ENCODE measurements around the gene DYNLT4.

DNA sequence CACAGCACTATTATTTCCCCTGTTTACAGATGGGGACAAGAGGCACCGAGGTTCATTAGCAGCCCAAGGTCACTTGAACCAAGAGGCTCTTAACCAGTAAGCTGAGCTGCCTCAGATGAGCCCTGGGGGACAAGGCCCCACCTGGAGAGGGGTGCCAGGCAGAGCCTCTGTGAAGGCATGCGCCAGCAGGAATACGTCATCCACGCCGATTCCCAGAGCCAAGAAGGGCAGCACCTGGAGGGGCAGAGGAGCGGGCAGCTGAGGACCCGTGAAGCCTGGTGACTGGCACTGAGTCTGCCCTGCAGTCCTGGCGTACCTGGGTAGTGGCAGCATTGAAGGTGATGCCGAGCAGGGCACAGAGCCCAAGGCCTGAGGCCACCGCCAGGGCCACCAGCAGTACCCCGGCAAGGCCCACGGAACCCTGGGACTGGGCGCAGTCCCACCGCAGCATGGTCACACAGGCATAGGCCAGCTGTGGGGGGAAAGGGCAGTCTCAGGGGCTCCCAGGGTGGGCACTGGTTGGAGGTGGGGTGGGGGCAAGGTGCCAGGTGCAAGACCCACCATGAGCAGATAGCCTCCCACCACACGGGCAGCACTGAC is 21.8 kb upstream of the DYNLT4 start:
- TF ChIP-seq, protein P1, sequence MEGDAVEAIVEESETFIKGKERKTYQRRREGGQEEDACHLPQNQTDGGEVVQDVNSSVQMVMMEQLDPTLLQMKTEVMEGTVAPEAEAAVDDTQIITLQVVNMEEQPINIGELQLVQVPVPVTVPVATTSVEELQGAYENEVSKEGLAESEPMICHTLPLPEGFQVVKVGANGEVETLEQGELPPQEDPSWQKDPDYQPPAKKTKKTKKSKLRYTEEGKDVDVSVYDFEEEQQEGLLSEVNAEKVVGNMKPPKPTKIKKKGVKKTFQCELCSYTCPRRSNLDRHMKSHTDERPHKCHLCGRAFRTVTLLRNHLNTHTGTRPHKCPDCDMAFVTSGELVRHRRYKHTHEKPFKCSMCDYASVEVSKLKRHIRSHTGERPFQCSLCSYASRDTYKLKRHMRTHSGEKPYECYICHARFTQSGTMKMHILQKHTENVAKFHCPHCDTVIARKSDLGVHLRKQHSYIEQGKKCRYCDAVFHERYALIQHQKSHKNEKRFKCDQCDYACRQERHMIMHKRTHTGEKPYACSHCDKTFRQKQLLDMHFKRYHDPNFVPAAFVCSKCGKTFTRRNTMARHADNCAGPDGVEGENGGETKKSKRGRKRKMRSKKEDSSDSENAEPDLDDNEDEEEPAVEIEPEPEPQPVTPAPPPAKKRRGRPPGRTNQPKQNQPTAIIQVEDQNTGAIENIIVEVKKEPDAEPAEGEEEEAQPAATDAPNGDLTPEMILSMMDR (IDR thresholded peaks at IDR 0.05; ENCODE audit: low read depth, low read length): no peak
- TF ChIP-seq POLR2A (IDR thresholded peaks at IDR 0.05; ENCODE audit: extremely low read depth, insufficient read length) (no peak), MYC (IDR thresholded peaks at IDR 0.05; ENCODE audit: low read depth, low read length) (no peak)
- TF ChIP-seq, protein P2, sequence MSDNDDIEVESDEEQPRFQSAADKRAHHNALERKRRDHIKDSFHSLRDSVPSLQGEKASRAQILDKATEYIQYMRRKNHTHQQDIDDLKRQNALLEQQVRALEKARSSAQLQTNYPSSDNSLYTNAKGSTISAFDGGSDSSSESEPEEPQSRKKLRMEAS (IDR thresholded peaks at IDR 0.05; ENCODE audit: low read depth, low read length): no peak

Data from NB4 (cell line).